NCI-H2227 (cell line): ENCODE results near the gene ACOX3.
"Not testable (repeated sequence)": the region's sequence is repeated elsewhere in the genome, so short reads cannot be mapped to it uniquely, and the experiment has no call there.

Experiments
- DNase-seq: peaks from one replicate; lab custom pipeline; 2025; ENCODE audit not compliant: unreplicated experiment; lab: John Stamatoyannopoulos, UW

Gene ACOX3

GRCh38 chr4:8342651-8343261 is 97.8 kb downstream of the ACOX3 start:
- no peak for DNase-seq

GRCh38 chr4:8341691-8342090 is 98.8 kb downstream of the ACOX3 start:
- no peak for DNase-seq

GRCh38 chr4:8341281-8341680 is 99.2 kb downstream of the ACOX3 start:
- not testable (repeated sequence) for DNase-seq

GRCh38 chr4:8340781-8341241 is 99.7 kb downstream of the ACOX3 start:
- no peak for DNase-seq

GRCh38 chr4:8338351-8338961 is 102.1 kb downstream of the ACOX3 start:
- no peak for DNase-seq

GRCh38 chr4:8336412-8337075 is 104.0 kb downstream of the ACOX3 start:
- DNase-seq, result no peak

- no peak for DNase-seq
Observed at GRCh38 chr4:8335848-8336247, 104.7 kb downstream of the ACOX3 start.

GRCh38 chr4:8334786-8335460 is 105.6 kb downstream of the ACOX3 start:
- DNase-seq, result no peak

GRCh38 chr4:8333726-8334460 is 106.6 kb downstream of the ACOX3 start:
- DNase-seq, result no peak

GRCh38 chr4:8332891-8333331 is 107.6 kb downstream of the ACOX3 start:
- no peak for DNase-seq

GRCh38 chr4:8332038-8332857 is 108.3 kb downstream of the ACOX3 start:
- DNase-seq, result no peak

GRCh38 chr4:8331575-8331955 is 109.0 kb downstream of the ACOX3 start:
- DNase-seq, result no peak

GRCh38 chr4:8330821-8331574 is 109.5 kb downstream of the ACOX3 start:
- no peak for DNase-seq

GRCh38 chr4:8329859-8330761 is 110.4 kb downstream of the ACOX3 start:
- no peak for DNase-seq

GRCh38 chr4:8329560-8329858 is 111.0 kb downstream of the ACOX3 start:
- no peak for DNase-seq

GRCh38 chr4:8328866-8329559 is 111.5 kb downstream of the ACOX3 start:
- DNase-seq, result no peak

GRCh38 chr4:8328456-8328855 is 112.1 kb downstream of the ACOX3 start:
- DNase-seq, result no peak

GRCh38 chr4:8326206-8326605 is 114.3 kb downstream of the ACOX3 start:
- no peak for DNase-seq
